HS-27A (cell line): Measurements from ENCODE around the gene CENPVL1.
"Not testable (repeated sequence)": the region's sequence is repeated elsewhere in the genome, so short reads cannot be mapped to it uniquely, and the experiment has no call there.

ENCODE experiments used
- DNase-seq: peaks from one replicate; pipeline ENCODE4 v3.0.0-alpha.2; 2012; ENCODE audit warnings: low read depth, missing footprints

Gene CENPVL1

DNA sequence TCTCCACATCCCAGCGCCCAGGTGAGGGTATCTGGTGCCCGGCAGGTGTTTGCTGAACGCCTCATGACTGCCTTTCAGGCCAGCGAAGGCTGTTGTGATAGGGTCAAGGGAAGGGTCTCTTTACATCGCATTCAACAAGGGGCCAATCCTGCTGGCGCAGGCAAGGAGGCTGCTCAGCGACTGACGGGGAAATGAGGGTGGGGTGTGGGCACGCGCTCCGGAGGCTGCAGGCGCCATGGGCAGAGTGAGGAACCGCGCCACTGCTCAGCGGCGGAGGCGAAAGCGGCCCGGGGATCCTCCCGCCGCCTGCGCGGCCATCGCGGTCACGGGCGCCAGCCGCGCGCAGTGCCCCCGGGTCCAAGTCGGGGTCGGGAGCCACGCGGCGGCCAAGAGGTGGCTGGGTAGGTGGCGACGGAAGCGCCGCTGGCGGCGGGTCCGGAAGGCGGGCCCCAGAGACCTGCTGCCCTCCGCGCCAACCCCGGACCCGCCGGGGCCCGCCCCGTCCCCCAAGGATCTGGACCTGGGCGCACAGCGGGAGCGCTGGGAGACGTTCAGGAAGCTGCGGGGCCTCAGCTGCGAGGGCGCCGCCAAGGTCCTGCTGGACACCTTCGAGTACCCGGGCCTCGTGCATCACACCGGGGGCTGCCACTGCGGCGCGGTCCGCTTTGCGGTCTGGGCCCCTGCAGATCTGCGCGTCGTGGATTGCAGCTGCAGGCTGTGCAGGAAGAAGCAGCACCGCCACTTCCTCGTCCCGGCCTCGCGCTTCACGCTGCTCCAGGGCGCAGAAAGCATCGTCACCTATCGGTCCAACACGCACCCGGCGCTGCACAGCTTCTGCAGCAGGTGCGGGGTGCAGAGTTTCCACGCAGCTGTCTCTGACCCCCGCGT is at the start of gene CENPVL1:
Gene CENPVL1 (plus strand): TSS at position 236 of the 888 bp plus-strand sequence. CDS start 0 bp downstream, at position 236.
- DNase-seq = not testable (repeated sequence)

DNA sequence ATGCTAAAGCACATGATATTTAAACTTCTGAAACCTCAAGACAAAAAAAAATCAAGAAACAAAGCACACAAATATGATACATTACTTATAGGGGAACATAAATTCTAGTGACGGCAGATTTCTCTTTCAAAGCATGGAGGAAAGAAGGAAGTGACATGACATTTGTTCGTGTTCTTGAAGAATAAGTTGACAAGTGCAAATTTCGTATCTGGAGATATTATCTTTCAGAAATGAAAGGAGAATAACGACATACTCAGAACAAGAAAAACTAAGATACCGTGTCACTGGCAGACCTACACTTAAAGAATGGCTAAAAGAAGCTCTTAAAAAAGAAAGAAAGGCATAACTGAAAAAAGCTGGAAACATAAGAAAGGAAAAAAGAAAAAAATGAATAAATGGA is 44.3 kb upstream of the CENPVL1 start:
- DNase-seq = no peak

DNA sequence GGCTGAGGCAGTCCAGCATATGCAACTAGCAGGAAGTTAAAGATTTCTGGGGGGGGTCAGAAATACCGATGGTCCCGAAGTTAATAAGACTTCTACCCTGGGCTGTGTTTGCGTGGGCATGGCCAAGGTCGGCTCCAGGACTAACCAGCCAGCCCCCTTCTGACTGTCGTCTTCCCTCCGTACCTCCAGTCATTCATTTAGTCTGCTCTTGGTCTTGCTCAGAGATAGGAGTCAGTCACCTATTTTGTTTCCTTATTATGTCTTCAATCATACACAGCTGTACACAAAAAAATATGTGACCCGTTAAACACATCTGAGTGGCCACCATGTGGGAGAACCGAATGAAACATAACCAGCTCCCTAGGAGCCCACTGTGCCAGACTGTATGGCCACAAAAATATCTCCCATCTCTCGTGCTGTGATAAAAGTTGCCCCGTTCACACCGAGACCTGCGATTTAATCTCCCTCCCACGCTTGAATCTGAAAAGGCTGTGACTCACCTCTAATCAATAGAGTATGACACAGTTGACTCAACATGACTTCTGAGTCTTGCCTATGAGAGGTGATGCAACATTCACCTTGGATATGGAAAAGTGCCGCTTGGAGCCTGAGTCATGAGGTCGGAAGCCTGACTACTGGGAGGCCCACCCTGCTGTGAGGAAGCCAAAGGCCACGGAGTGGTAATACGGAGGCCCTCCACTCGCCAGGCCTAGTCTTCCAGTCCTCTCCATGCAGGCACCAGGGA is 30.5 kb upstream of the CENPVL1 start:
- not testable (repeated sequence) for DNase-seq

DNA sequence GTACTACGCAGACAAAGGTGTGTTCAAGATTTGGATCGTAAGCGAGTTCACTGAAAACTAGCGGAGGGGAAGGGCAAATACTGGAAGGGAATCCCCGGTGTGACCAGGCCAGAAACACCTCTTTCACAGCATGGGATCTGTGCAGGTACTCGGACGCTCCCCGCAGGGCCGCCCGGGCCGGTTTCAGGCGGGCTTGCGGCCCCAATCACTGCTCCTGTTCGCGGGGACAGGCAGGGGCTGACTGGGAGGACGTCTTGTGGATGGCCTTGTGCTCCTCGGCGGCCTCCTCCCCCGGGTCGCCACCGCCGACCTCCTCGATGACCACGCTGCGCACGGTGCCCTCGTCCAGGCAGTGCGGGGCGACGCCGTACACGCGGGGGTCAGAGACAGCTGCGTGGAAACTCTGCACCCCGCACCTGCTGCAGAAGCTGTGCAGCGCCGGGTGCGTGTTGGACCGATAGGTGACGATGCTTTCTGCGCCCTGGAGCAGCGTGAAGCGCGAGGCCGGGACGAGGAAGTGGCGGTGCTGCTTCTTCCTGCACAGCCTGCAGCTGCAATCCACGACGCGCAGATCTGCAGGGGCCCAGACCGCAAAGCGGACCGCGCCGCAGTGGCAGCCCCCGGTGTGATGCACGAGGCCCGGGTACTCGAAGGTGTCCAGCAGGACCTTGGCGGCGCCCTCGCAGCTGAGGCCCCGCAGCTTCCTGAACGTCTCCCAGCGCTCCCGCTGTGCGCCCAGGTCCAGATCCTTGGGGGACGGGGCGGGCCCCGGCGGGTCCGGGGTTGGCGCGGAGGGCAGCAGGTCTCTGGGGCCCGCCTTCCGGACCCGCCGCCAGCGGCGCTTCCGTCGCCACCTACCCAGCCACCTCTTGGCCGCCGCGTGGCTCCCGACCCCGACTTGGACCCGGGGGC is 28.2 kb upstream of the CENPVL1 start:
- not testable (repeated sequence) for DNase-seq

DNA sequence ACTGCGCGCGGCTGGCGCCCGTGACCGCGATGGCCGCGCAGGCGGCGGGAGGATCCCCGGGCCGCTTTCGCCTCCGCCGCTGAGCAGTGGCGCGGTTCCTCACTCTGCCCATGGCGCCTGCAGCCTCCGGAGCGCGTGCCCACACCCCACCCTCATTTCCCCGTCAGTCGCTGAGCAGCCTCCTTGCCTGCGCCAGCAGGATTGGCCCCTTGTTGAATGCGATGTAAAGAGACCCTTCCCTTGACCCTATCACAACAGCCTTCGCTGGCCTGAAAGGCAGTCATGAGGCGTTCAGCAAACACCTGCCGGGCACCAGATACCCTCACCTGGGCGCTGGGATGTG is 27.6 kb upstream of the CENPVL1 start, which contains the start of gene CENPVL2:
Gene CENPVL2 (minus strand): TSS at position 112 of the 343 bp plus-strand sequence. CDS start 0 bp downstream, at position 112.
- not testable (repeated sequence) for DNase-seq

DNA sequence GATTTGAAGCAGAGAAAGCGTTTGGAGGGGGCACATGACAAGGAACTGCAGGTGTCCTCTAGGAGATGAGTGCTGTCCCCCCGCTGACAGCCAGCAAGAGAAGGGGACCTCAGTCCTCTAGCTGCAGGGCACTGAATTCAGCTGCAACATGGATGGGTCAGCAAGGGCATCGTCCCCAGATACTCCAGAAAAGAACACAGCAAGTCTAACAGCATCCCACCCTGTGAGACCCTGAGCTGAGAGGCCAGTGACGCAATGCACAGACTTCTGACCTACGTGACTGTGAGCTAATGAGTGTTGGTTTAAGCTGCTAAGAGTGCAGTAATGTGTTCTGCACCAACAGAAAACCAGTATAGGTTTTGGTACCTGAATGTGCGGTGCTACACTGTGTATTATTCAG is 16.1 kb upstream of the CENPVL1 start:
- no peak for DNase-seq

DNA sequence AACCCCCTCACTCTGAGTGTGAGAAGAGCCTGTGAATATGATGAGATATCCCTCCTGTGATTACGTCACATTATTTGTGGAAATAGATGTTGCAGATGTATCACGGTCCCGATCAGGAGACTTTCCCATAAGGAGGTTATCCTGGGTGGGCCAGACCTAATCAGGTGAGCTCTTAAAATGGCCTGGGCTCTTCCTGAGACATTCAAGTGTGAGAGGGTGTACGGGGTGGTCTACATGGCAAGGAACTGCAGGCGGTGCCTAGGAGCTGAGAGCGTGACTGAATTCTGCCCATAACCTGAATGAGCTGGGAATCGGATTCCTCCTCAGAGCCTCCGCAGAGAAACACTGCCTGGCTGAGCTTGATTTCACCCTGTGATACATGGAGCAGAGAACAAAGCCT is 12.9 kb upstream of the CENPVL1 start:
- no peak for DNase-seq

DNA sequence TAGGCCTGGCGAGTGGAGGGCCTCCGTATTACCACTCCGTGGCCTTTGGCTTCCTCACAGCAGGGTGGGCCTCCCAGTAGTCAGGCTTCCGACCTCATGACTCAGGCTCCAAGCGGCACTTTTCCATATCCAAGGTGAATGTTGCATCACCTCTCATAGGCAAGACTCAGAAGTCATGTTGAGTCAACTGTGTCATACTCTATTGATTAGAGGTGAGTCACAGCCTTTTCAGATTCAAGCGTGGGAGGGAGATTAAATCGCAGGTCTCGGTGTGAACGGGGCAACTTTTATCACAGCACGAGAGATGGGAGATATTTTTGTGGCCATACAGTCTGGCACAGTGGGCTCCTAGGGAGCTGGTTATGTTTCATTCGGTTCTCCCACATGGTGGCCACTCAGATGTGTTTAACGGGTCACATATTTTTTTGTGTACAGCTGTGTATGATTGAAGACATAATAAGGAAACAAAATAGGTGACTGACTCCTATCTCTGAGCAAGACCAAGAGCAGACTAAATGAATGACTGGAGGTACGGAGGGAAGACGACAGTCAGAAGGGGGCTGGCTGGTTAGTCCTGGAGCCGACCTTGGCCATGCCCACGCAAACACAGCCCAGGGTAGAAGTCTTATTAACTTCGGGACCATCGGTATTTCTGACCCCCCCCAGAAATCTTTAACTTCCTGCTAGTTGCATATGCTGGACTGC is 2.8 kb downstream of the CENPVL1 start:
- not testable (repeated sequence) for DNase-seq

DNA sequence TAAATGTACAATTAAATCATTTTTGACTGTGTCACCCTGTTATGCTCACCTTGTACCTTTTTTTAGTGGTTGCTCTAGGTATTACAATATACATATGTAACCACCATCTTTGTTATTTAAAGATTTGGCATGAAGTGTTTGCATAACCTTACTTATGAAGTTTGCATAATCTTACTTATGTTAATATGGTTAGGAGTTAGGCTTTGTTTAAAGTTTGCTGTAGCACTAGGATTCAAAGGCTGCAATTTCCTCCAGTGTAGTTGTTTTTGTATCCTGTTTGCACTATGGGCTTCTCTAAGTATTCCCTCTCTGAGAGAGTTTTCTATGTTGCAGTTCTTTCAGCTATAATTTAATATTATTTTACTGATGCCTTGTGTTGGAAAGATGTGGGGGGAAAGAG is 17.9 kb downstream of the CENPVL1 start:
- no peak for DNase-seq

DNA sequence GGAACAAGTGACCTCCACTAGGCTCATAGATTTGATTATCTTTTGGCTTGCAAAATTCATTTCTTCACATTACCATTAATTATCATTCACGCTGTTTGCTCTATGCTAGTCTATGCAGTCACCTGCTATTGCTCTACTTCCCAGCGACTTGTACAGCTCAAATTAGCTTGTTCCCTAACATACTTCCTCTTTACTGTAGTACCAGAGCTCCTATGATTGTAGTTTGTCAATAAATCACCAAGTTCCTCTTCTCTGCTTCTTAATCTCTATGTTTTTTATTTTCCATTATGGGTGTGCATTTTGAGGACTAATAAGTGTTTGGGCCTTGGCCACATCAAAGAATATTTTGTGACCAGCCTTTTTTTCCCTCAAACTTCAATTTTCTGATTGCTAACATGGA is 26.8 kb downstream of the CENPVL1 start:
- DNase-seq = no peak

DNA sequence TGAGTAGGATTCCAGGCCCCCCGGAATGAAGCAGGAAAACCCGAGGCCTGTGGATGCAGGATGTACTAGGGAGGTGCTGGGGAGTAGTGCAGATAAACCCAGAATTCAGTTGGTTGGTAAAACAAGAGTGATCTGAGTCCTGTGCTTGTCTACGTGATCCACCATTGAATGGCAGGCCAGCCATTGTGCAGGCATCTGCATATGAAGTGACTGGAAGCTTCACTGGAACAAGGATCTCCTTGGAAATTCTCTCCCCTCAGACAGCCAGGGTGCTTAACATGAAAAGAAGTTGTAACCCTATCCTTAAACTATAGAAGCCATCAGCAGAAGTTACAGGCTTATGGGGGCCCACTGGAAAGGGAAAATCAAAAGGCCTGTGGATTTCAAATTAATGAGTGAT is 32.3 kb downstream of the CENPVL1 start:
- DNase-seq = no peak

DNA sequence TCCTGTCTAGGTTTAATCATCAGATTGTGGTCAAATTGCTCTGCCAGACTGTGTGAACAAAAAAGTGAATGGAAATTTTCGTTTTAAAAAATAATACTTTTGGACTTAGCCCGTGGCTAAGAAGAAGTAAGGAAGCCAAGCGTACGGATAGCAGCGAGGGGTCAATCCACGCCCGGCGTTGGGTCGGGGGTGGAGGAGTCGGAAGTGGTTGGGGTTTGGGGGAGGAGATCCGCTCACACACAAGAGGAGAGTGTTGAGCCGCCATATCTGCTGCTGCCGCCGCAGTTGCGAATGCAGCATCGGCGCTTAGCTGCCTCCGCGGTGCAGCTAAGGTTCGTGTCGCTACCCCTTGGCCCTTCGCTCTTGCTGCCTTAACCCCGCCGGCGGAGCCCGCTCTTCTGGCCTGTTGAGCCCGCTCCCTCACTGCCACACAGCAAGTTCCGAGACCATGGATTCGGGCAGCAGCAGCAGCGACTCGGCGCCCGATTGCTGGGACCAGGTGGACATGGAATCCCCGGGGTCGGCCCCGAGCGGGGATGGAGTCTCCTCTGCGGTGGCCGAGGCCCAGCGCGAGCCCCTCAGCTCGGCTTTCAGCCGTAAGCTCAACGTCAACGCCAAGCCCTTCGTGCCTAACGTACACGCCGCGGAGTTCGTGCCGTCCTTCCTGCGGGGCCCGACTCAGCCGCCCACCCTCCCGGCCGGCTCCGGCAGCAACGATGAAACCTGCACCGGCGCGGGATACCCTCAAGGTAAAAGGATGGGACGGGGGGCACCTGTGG is 33.1 kb downstream of the CENPVL1 start, which contains the start of gene GSPT2:
Gene GSPT2 (plus strand): TSS at position 264 of the 779 bp plus-strand sequence. CDS start 185 bp downstream, at position 449.
- DNase-seq = no peak

DNA sequence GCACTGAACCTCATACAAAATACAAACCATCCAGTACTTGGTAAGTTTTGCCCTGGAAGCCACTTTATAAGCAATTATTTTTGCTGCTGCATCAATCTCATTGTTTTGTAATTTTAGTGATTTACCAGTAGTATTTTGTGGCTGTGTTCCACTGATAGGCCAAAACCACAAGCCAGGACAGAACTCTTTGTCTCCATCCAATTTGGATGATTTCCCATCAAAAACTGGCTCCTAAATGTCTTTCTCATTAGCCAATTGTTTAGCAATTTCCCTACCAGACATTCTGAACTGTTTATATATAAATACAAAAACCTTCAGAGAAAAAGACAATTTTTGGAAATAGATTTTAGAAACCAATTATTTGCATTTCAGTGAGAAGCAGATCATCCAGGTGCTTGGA is 37.4 kb downstream of the CENPVL1 start:
- DNase-seq = no peak

DNA sequence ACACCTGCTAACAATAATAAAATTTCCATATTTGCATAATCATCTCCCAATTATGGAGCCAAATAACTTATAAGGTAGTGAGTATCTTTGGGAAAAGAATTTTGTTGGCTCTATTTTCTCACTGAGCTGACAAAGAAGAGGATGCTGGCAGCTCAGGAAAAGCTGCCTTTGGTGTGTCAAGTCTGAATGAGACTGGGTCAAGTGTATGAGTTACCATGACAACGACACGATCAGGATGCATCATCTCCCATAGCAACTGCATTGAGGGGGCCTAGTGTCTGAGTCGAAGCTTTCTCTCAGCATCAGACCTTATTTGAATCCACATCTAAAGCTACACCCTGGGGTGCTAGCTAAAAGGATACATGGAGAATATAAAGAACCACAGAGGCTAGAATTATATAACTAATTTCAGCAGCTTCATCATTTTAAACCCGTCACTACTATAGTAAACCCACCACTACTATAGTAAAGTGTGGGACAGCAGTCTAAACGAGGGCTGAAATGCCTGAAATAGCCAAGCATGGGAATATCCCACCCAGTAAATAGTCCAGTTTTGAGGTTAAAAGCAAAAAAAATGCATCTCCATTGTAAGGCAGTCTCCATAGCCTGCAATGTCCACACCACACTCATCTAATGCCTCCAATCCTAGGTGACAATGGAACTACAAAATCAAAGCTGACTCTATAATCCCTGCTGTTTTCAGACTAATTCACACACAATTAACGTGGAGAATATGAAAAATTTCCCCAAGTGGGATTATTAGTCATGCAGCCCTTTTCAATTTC is 48.9 kb downstream of the CENPVL1 start:
- no peak for DNase-seq

DNA sequence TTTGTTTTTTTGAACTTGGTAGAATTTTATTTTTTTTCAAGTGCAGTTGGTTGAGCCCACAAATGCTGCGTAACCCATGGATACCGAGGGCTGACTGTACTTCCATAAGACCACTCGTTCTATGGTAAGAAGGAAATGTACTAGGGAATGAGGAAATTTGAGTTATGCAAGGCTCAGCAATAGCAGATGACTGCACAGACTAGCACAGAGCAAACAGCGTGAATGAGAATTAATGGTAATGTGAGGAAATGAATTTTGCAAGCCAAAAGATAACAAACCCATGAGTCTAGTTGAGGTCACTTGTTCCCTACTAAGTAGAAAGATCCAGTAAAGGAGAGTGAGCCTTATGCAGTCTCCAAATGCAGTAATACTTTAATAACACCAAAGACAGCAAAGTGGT is 50.3 kb downstream of the CENPVL1 start:
- DNase-seq = no peak
